ENCODE data around the gene RARRES1.

GRCh38 chr3:158671821-158672214, 60.4 kb downstream of the RARRES1 start:
- TF ChIP-seq POLR2A (IDR thresholded peaks at IDR 0.05) (no peak), CTCF (IDR thresholded peaks at IDR 0.05) (no peak)

Measured in breast epithelium (tissue), 3 donors.